Common myeloid progenitor, CD34-positive (primary cell): Measurements from ENCODE around the gene SUPT7L.
A peak's percentile ranks its signal among the peaks of the same experiment; 100 is the strongest.
"Not testable (repeated sequence)": the region's sequence is repeated elsewhere in the genome, so short reads cannot be mapped to it uniquely, and the experiment has no call there.

Source experiments
- CTCF ChIA-PET: fragments of 350-600 bp; sonication (Branson Sonifier 250); formaldehyde crosslinking; loops from one replicate; lab custom pipeline; 2021; ENCODE audit warnings: antibody characterized with exemption; lab: Charles Lee
- POLR2A ChIA-PET: fragments of 350-600 bp; sonication (Branson Sonifier 250); formaldehyde crosslinking; loops from one replicate; lab custom pipeline; 2021; ENCODE audit warnings: antibody characterized with exemption; lab: Charles Lee
- DNase-seq, 3 donors: peaks; one replicate each; pipeline versions ENCODE4 v3.0.0 to v3.0.0-alpha.2; 2013
- H3K27ac ChIP-seq, 2 experiments: 1 replicate in 1 of 2; 2 replicates in 1 of 2; pipeline ENCODE4 v1.7.0; 2013; ENCODE audit warnings: inconsistent platforms in 2 of 2, low read length in 2 of 2, mild to moderate bottlenecking in 2 of 2, low read depth in 1 of 2, moderate library complexity in 1 of 2; ENCODE audit not compliant: severe bottlenecking in 2 of 2, insufficient read depth in 1 of 2, poor library complexity in 1 of 2
- H3K27me3 ChIP-seq, 5 experiments: replicated peaks in 2 of 5; 1 replicate in 3 of 5; 2 replicates in 2 of 5; pipeline versions ENCODE4 v1.6.1 to v1.7.0; 2013; ENCODE audit warnings: low read length in 4 of 5, mild to moderate bottlenecking in 2 of 5, moderate library complexity in 2 of 5, inconsistent platforms in 1 of 5; ENCODE audit not compliant: insufficient read depth in 5 of 5, control insufficient read depth in 4 of 5
- H3K36me3 ChIP-seq, 4 experiments: 1 replicate in 2 of 4; 2 replicates in 2 of 4; pipeline versions ENCODE4 v1.6.1 to v1.7.0; 2013; ENCODE audit warnings: low read length in 3 of 4, control low read depth in 1 of 4, mild to moderate bottlenecking in 1 of 4; ENCODE audit not compliant: control insufficient read depth in 4 of 4, insufficient read depth in 4 of 4
- H3K4me1 ChIP-seq, 4 experiments: 1 replicate in 3 of 4; 2 replicates in 1 of 4; pipeline versions ENCODE4 v1.6.1 to v1.7.1; 2013; ENCODE audit warnings: low read length in 3 of 4, mild to moderate bottlenecking in 3 of 4, control low read depth in 1 of 4, inconsistent platforms in 1 of 4, moderate library complexity in 1 of 4; ENCODE audit not compliant: control insufficient read depth in 4 of 4, insufficient read depth in 4 of 4; ENCODE audit errors: control extremely low read depth in 1 of 4
- H3K4me3 ChIP-seq, 7 experiments: 1 replicate in 4 of 7; 2 replicates in 3 of 7; pipeline versions ENCODE4 v1.5.1 to v1.7.0; 2013; ENCODE audit warnings: mild to moderate bottlenecking in 7 of 7, low read length in 6 of 7, moderate library complexity in 6 of 7, inconsistent platforms in 2 of 7, low read depth in 2 of 7, control low read depth in 1 of 7; ENCODE audit not compliant: insufficient read depth in 4 of 7, control insufficient read depth in 1 of 7; ENCODE audit errors: extremely low read depth in 1 of 7
- H3K9me3 ChIP-seq, 5 experiments: 1 replicate in 4 of 5; 2 replicates in 1 of 5; pipeline versions ENCODE4 v1.6.1 to v1.7.1; 2013; ENCODE audit warnings: low read length in 4 of 5, mild to moderate bottlenecking in 2 of 5, inconsistent platforms in 1 of 5, low read depth in 1 of 5, moderate library complexity in 1 of 5; ENCODE audit not compliant: control insufficient read depth in 4 of 5, insufficient read depth in 2 of 5; ENCODE audit errors: control extremely low read depth in 1 of 5
- WGBS: methylation state at CpG from one replicate; pipeline ENCODE4 v1.1.5; 2013; ENCODE audit not compliant: insufficient coverage; 5-methylcytosine and 5-hydroxymethylcytosine counted together

SUPT7L gene

GRCh38 chr2:27645197-27645596, 18.2 kb downstream of the SUPT7L start:
- H3K36me3 ChIP-seq = peaks cover 21 to 77% (median 41%) of the 10 kb centered on the region in 4 experiments
- DNase-seq = no peak
- no peak overlapping the region for H3K27ac ChIP-seq
- no peaks in the 10 kb centered on the region for H3K4me1 ChIP-seq
- H3K4me3 ChIP-seq = no peak overlapping the region
- POLR2A ChIA-PET = no interaction called here
- no peaks in the 10 kb centered on the region for H3K27me3 ChIP-seq
- no peaks in the 10 kb centered on the region for H3K9me3 ChIP-seq
- CTCF ChIA-PET = interaction anchor here (0.6 kb wide), 1 partner anchor 9 kb away, joined by 3 read pairs; no protein-coding TSS in a partner anchor

GRCh38 chr2:27640722-27641245, 22.6 kb downstream of the SUPT7L start:
- POLR2A ChIA-PET = no interaction called here
- no peaks in the 10 kb centered on the region for H3K27me3 ChIP-seq
- CTCF ChIA-PET = interaction anchor here (1.0 kb wide), 1 partner anchor 8 kb away, joined by 3 read pairs; no protein-coding TSS in a partner anchor
- H3K36me3 ChIP-seq = peaks cover 24 to 83% (median 44%) of the 10 kb centered on the region in 4 experiments
- no peak overlapping the region for H3K27ac ChIP-seq
- no peaks in the 10 kb centered on the region for H3K9me3 ChIP-seq
- no peak overlapping the region for H3K4me3 ChIP-seq
- H3K4me1 ChIP-seq = no peaks in the 10 kb centered on the region
- WGBS = 92% methylated on average over 2 of the region's 2 CpGs
- DNase-seq = no peak

GRCh38 chr2:27638709-27639108, 24.7 kb downstream of the SUPT7L start:
- H3K27ac ChIP-seq = no peak overlapping the region
- 97% methylated on average over 3 of the region's 3 CpGs for WGBS
- H3K27me3 ChIP-seq = no peaks in the 10 kb centered on the region
- DNase-seq = no peak
- POLR2A ChIA-PET = no interaction called here
- H3K4me3 ChIP-seq = no peak overlapping the region
- peaks cover 33 to 90% (median 56%) of the 10 kb centered on the region in 4 experiments for H3K36me3 ChIP-seq
- CTCF ChIA-PET = no interaction called here
- H3K4me1 ChIP-seq = no peaks in the 10 kb centered on the region
- H3K9me3 ChIP-seq = no peaks in the 10 kb centered on the region

GRCh38 chr2:27638037-27638637, 25.3 kb downstream of the SUPT7L start:
- ChIA-PET POLR2A (no interaction called here), CTCF (no interaction called here)
- DNase-seq = no peak
- Histone ChIP-seq H3K27ac (no peak overlapping the region), H3K36me3 (peaks cover 34 to 91% (median 55%) of the 10 kb centered on the region in 4 experiments), H3K27me3 (no peaks in the 10 kb centered on the region), H3K9me3 (no peaks in the 10 kb centered on the region), H3K4me1 (no peaks in the 10 kb centered on the region), H3K4me3 (no peak overlapping the region)
- no CpG with 5 or more reads among the region's 3 CpGs for WGBS

GRCh38 chr2:27636766-27637165, 26.6 kb downstream of the SUPT7L start:
- no peaks in the 10 kb centered on the region for H3K9me3 ChIP-seq
- POLR2A ChIA-PET = no interaction called here

GRCh38 chr2:27634291-27634690, 29.1 kb downstream of the SUPT7L start:
- DNase-seq = no peak
- Histone ChIP-seq H3K9me3 (no peaks in the 10 kb centered on the region), H3K27ac (no peak overlapping the region), H3K4me3 (no peak overlapping the region), H3K27me3 (no peaks in the 10 kb centered on the region), H3K4me1 (peaks cover 4 to 7% (median 5%) of the 10 kb centered on the region in 4 experiments), H3K36me3 (peaks cover 28 to 82% (median 51%) of the 10 kb centered on the region in 4 experiments)
- no CpG with 5 or more reads among the region's 2 CpGs for WGBS
- ChIA-PET CTCF (interaction anchor here (0.7 kb wide), 1 partner anchor 145 kb away, joined by 3 read pairs; no protein-coding TSS in a partner anchor), POLR2A (no interaction called here)

More at GRCh38 chr2:27636766-27637165, 26.6 kb downstream of the SUPT7L start:
- no peak overlapping the region for H3K27ac ChIP-seq
- no peak overlapping the region for H3K4me3 ChIP-seq
- CTCF ChIA-PET = interaction anchor here (1.0 kb wide), 1 partner anchor 9 kb away, joined by 3 read pairs; no protein-coding TSS in a partner anchor
- no peaks in the 10 kb centered on the region for H3K27me3 ChIP-seq
- H3K4me1 ChIP-seq = no peaks in the 10 kb centered on the region
- H3K36me3 ChIP-seq = peaks cover 41 to 93% (median 53%) of the 10 kb centered on the region in 4 experiments
- WGBS = 100% methylated on average over 4 of the region's 5 CpGs
- DNase-seq = no peak

- H3K9me3 ChIP-seq, H3K27me3 ChIP-seq, H3K27ac ChIP-seq, POLR2A ChIA-PET, CTCF ChIA-PET, DNase-seq: not testable (repeated sequence)
- peaks cover 17 to 35% (median 29%) of the 10 kb centered on the region in 4 experiments for H3K4me1 ChIP-seq
- H3K4me3 ChIP-seq = peak overlapping the region in 1 of 7 experiments; percentile 98
- H3K36me3 ChIP-seq = peaks cover 11 to 43% (median 32%) of the 10 kb centered on the region in 4 experiments
- no CpG with 5 or more reads among the region's 2 CpGs for WGBS
Measured at GRCh38 chr2:27630257-27630656, 33.2 kb downstream of the SUPT7L start.
